IMR-90 (cell line): Measurements from ENCODE around the gene TBC1D9. TPM values are rescaled to one million over a fixed set of nuclear protein-coding genes. Genes with fewer than 3 reads are reported as not detected.

Experiments
- ATAC-seq: fragments of 200-7000 bp; cut with Tn5 transposase; 2 replicates; pipeline ENCODE4 v1.9.1; 2020; ENCODE audit warnings: low read depth, mild to moderate bottlenecking, moderate library complexity
- BruUV-seq: library from RNA; stranded (reverse); fragments of 400-500 nt; replicated peaks from 2 replicates; lab custom pipeline; 2021; lab: Mats Ljungman, UMichigan
- CTCF ChIA-PET: fragments of 300-600 bp; formaldehyde crosslinking; extraction: SDS; loops from one replicate; lab custom pipeline; 2021; ENCODE audit warnings: antibody characterized with exemption; lab: Yijun Ruan, JAX
- POLR2A ChIA-PET: fragments of 300-600 bp; sonication (Branson Sonifier 250); formaldehyde crosslinking; loops from one replicate; lab custom pipeline; 2022; ENCODE audit warnings: antibody characterized with exemption; ENCODE audit not compliant: unreplicated experiment; lab: Charles Lee
- DNase-seq: peaks from one replicate; pipeline ENCODE4 v3.0.0; 2013
- H2AFZ ChIP-seq: replicated peaks from 2 replicates; pipeline ENCODE3; 2013; ENCODE audit warnings: low read length, mild to moderate bottlenecking; ENCODE audit not compliant: poor library complexity
- H2AK5ac ChIP-seq: 2 replicates; pipeline ENCODE4 v1.6.1; 2013; ENCODE audit warnings: low read depth, low read length, inconsistent platforms
- H2AK9ac ChIP-seq: replicated peaks from 2 replicates; pipeline ENCODE3; 2013; ENCODE audit warnings: mild to moderate bottlenecking, low read depth, low read length, moderate library complexity; ENCODE audit not compliant: poor library complexity
- H2BK120ac ChIP-seq: 2 replicates; pipeline ENCODE4 v1.6.1; 2013; ENCODE audit warnings: low read depth, low read length, inconsistent platforms
- H2BK15ac ChIP-seq: 3 replicates; pipeline ENCODE4 v1.6.1; 2013; ENCODE audit warnings: low read depth, low read length, inconsistent platforms
- H2BK20ac ChIP-seq: 2 replicates; pipeline ENCODE4 v1.6.1; 2013; ENCODE audit warnings: low read depth, mild to moderate bottlenecking, inconsistent platforms, low read length, moderate library complexity
- H2BK5ac ChIP-seq: 2 replicates; pipeline ENCODE4 v1.6.1; 2013; ENCODE audit warnings: mild to moderate bottlenecking, low read depth, low read length, inconsistent platforms; ENCODE audit not compliant: poor library complexity, severe bottlenecking
- H3K14ac ChIP-seq: replicated peaks from 2 replicates; pipeline ENCODE4 v1.6.1; 2013; ENCODE audit warnings: low read depth, low read length, inconsistent platforms
- H3K18ac ChIP-seq: 2 replicates; pipeline ENCODE4 v1.6.1; 2013; ENCODE audit warnings: low read depth, low read length, control low read depth
- H3K23ac ChIP-seq: 2 replicates; pipeline ENCODE4 v1.6.1; 2013; ENCODE audit warnings: low read depth, low read length, inconsistent platforms
- H3K27ac ChIP-seq: 2 replicates; pipeline ENCODE4 v1.5.1; 2013; ENCODE audit warnings: mild to moderate bottlenecking, control low read depth, low read length; ENCODE audit not compliant: insufficient read depth
- H3K27me3 ChIP-seq: 2 replicates; pipeline ENCODE4 v1.6.1; 2013; ENCODE audit warnings: low read length; ENCODE audit not compliant: control insufficient read depth, insufficient read depth
- H3K36me3 ChIP-seq: 2 replicates; pipeline ENCODE4 v1.6.1; 2013; ENCODE audit warnings: low read length, mixed read lengths; ENCODE audit not compliant: control insufficient read depth, insufficient read depth
- H3K4ac ChIP-seq: 2 replicates; pipeline ENCODE4 v1.6.1; 2013; ENCODE audit warnings: low read depth, low read length, inconsistent platforms
- H3K4me1 ChIP-seq: 2 replicates; pipeline ENCODE4 v1.6.1; 2013; ENCODE audit warnings: low read length, mixed read lengths; ENCODE audit not compliant: control insufficient read depth, insufficient read depth
- H3K4me2 ChIP-seq: 2 replicates; pipeline ENCODE4 v1.6.1; 2013; ENCODE audit warnings: low read depth, mild to moderate bottlenecking, control low read depth, low read length, moderate library complexity
- H3K4me3 ChIP-seq: 2 replicates; pipeline ENCODE4 v1.5.1; 2013; ENCODE audit warnings: low read depth, mild to moderate bottlenecking, control low read depth, low read length, moderate library complexity; ENCODE audit not compliant: insufficient read depth
- H3K56ac ChIP-seq: 2 replicates; pipeline ENCODE4 v1.6.1; 2013; ENCODE audit warnings: low read length, inconsistent platforms; ENCODE audit not compliant: insufficient read depth; ENCODE audit errors: extremely low read depth
- H3K79me1 ChIP-seq, 2 experiments: 2 replicates each; pipeline ENCODE4 v1.6.1; 2013; ENCODE audit warnings: low read length in 2 of 2, inconsistent platforms in 1 of 2, low read depth in 1 of 2
- H3K9ac ChIP-seq: 2 replicates; pipeline ENCODE4 v1.6.1; 2013; ENCODE audit warnings: low read depth, low read length, control low read depth
- H3K9me1 ChIP-seq: 2 replicates; pipeline ENCODE4 v1.6.1; 2013; ENCODE audit warnings: low read length, inconsistent platforms; ENCODE audit not compliant: insufficient read depth
- H3K9me3 ChIP-seq: 2 replicates; pipeline ENCODE4 v1.6.1; 2013; ENCODE audit warnings: low read length; ENCODE audit not compliant: control insufficient read depth, insufficient read depth
- H4K20me1 ChIP-seq: 2 replicates; pipeline ENCODE4 v1.6.1; 2013; ENCODE audit warnings: low read length, inconsistent platforms; ENCODE audit not compliant: insufficient read depth
- H4K5ac ChIP-seq: 2 replicates; pipeline ENCODE4 v1.6.1; 2013; ENCODE audit warnings: mild to moderate bottlenecking, low read depth, low read length, control low read depth
- H4K8ac ChIP-seq, 2 experiments: 2 replicates each; pipeline ENCODE4 v1.6.1; 2013; ENCODE audit warnings: low read depth in 2 of 2, low read length in 2 of 2, control low read depth in 1 of 2, inconsistent platforms in 1 of 2
- H4K91ac ChIP-seq: 2 replicates; pipeline ENCODE4 v1.6.1; 2013; ENCODE audit warnings: low read depth, low read length, inconsistent platforms; ENCODE audit not compliant: insufficient read depth
- CEBPB ChIP-seq: IDR thresholded peaks from 2 replicates; pipeline ENCODE4 v1.6.1; 2012; ENCODE audit warnings: low read depth, low read length, improper control_type of control experiment
- NFE2L2 ChIP-seq: fragments of 150-350 bp; IDR thresholded peaks from 2 replicates; pipeline ENCODE4 v1.6.1; 2016; ENCODE audit warnings: low read depth, mild to moderate bottlenecking, low read length
- WGBS, 2 experiments: methylation state at CpG; one replicate each; pipeline versions ENCODE4 v1.1.5 to v1.1.7; 2013; ENCODE audit warnings: missing lambda C conversion rate in 2 of 2; ENCODE audit not compliant: insufficient read length in 1 of 2; ENCODE audit errors: extremely low coverage in 2 of 2; 5-methylcytosine and 5-hydroxymethylcytosine counted together
- dilution Hi-C: fragments of 300-500 bp; cut with HindIII; formaldehyde crosslinking; loops from one replicate; pipeline ENCODE4 v1.14.3; 2018; ENCODE audit warnings: low sequenced_read_pairs; ENCODE audit not compliant: unreplicated experiment
- in situ Hi-C: fragments of 300-500 bp; cut with MboI; formaldehyde crosslinking; loops from 3 replicates; pipeline ENCODE4 v1.14.3; 2019; ENCODE audit warnings: low sequenced_read_pairs, inconsistent platforms, mixed read lengths
- intact Hi-C: fragments of 100-400 bp; cut with micrococcal nuclease; formaldehyde crosslinking; loops from 2 replicates; pipeline ENCODE4 v1.10.0; 2022
- polyA plus RNA-seq, 3 experiments: library from polyadenylated mRNA; depleted of rRNA; stranded (reverse); fragments of >200 nt; gene quantifications; 2 replicates each; pipeline ENCODE4 v1.2.3, GENCODE V29; 2012; ENCODE audit warnings: low replicate concordance in 1 of 3
- total RNA-seq: library from RNA; depleted of rRNA; stranded (reverse); fragments of >200 nt; gene quantifications from 2 replicates; pipeline ENCODE4 v1.2.3, GENCODE V29; 2012

The TBC1D9 gene
- total and polyA plus RNA-seq, 2 of the 4 experiments (the other 2 are of a cell fraction): 11.7 to 15.2 TPM

- peak; percentile 22 for DNase-seq
- Histone ChIP-seq H4K8ac (no peak overlapping the region), H2AK9ac (no peak overlapping the region), H3K56ac (no peak overlapping the region), H4K20me1 (no peaks in the 10 kb centered on the region; the same call in 1 of the 2 replicates), H2BK15ac (no peak overlapping the region), H3K27me3 (no peaks in the 10 kb centered on the region), H3K4me1 (peaks cover 2% of the 10 kb centered on the region; the same call in 1 of the 2 replicates), H3K4ac (no peak overlapping the region), H4K5ac (no peak overlapping the region), H3K9me3 (no peaks in the 10 kb centered on the region), H3K4me3 (no peak overlapping the region), H2BK120ac (no peak overlapping the region), H3K23ac (no peak overlapping the region), H3K4me2 (no peak overlapping the region), H3K18ac (no peak overlapping the region), H4K91ac (no peak overlapping the region), H3K14ac (no peak overlapping the region), H2BK20ac (no peak overlapping the region), H3K27ac (no peak overlapping the region), H2AK5ac (no peak overlapping the region), H3K36me3 (peaks cover 3% of the 10 kb centered on the region; the same call in 1 of the 2 replicates), H3K9me1 (0 out of 2 replicates have a peak, but pooled peaks cover 2% of the 10 kb centered on the region), H2AFZ (no peak overlapping the region), H3K79me1 (peaks cover 12% of the 10 kb centered on the region in 2 experiments), H3K9ac (no peak overlapping the region), H2BK5ac (no peak overlapping the region)
- ATAC-seq: peak; percentile 51
- no TSS peak for BruUV-seq
- no CpG with 5 or more reads among the region's 2 CpGs for WGBS, 2 experiments
- intact Hi-C loops: no loop called here
- TF ChIP-seq NFE2L2 (no peak), CEBPB (no peak)
- ChIA-PET POLR2A (no interaction called here), CTCF (no interaction called here)
- in situ Hi-C loops: no loop called here
- dilution Hi-C loops: no loop called here
Observed at GRCh38 chr4:140703463-140703862, 52.7 kb downstream of the TBC1D9 start.
